Progenitor cell of endocrine pancreas (in vitro differentiated cells): ENCODE results near the gene DYSF. TPM values are rescaled to one million over a fixed set of nuclear protein-coding genes. Genes with fewer than 3 reads are reported as not detected.

Experiments used
- DNase-seq: peaks from one replicate; pipeline ENCODE4 v3.0.0; 2021; ENCODE audit warnings: low spot score; ENCODE audit not compliant: unreplicated experiment
- H3K27ac Mint-ChIP-seq: 2 replicates; pipeline ENCODE4 v1.8.0; 2021; ENCODE audit warnings: mild to moderate bottlenecking, moderate library complexity, mixed read lengths
- H3K27me3 Mint-ChIP-seq: 2 replicates; pipeline ENCODE4 v1.8.0; 2021; ENCODE audit warnings: mixed read lengths
- H3K36me3 Mint-ChIP-seq: 2 replicates; pipeline ENCODE4 v1.8.0; 2022; ENCODE audit warnings: mixed read lengths; ENCODE audit not compliant: insufficient read depth
- H3K4me1 Mint-ChIP-seq: 2 replicates; pipeline ENCODE4 v1.8.0; 2021; ENCODE audit warnings: low read depth, mixed read lengths
- H3K4me3 Mint-ChIP-seq: 2 replicates; pipeline ENCODE4 v1.8.0; 2021; ENCODE audit warnings: low read depth, mild to moderate bottlenecking, moderate library complexity, mixed read lengths
- H3K9me3 Mint-ChIP-seq: 2 replicates; pipeline ENCODE4 v1.8.0; 2021; ENCODE audit warnings: low read depth, mixed read lengths
- CTCF ChIP-seq: fragments of 200-600 bp; sonication (generic); IDR thresholded peaks from one replicate; pipeline ENCODE4 v1.5.0; 2021; ENCODE audit warnings: antibody characterized with exemption, mild to moderate bottlenecking; ENCODE audit not compliant: unreplicated experiment
- total RNA-seq: library from RNA; stranded (reverse); gene quantifications from 2 replicates; pipeline ENCODE4 v1.2.1, GENCODE V29; 2021

DYSF gene
- total RNA-seq, 1 donor from 2014 or later: 1.4 TPM

- no peak for TF ChIP-seq CTCF
- no peak for DNase-seq
- H3K9me3 Mint-ChIP-seq: no peaks in the 10 kb centered on the region
- H3K4me3 Mint-ChIP-seq: no peak overlapping the region
- peaks cover 12% of the 10 kb centered on the region for H3K27me3 Mint-ChIP-seq
- no peaks in the 10 kb centered on the region for H3K4me1 Mint-ChIP-seq
- no peak overlapping the region for H3K27ac Mint-ChIP-seq
- no peaks in the 10 kb centered on the region for H3K36me3 Mint-ChIP-seq
Observed at GRCh38 chr2:71712158-71712818, 258.9 kb downstream of the DYSF start.

GRCh38 chr2:71713581-71714580, 260.5 kb downstream of the DYSF start:
- TF ChIP-seq CTCF: no peak
- DNase-seq: no peak
- H3K4me3 Mint-ChIP-seq: no peak overlapping the region
- H3K9me3 Mint-ChIP-seq: no peaks in the 10 kb centered on the region
- H3K27ac Mint-ChIP-seq: no peak overlapping the region
- H3K36me3 Mint-ChIP-seq: no peaks in the 10 kb centered on the region
- peaks cover 9% of the 10 kb centered on the region for H3K27me3 Mint-ChIP-seq
- H3K4me1 Mint-ChIP-seq: no peaks in the 10 kb centered on the region

GRCh38 chr2:71714601-71715240, 261.4 kb downstream of the DYSF start:
- no peaks in the 10 kb centered on the region for H3K9me3 Mint-ChIP-seq
- TF ChIP-seq CTCF: no peak

GRCh38 chr2:71715241-71715750, 261.9 kb downstream of the DYSF start:
- DNase-seq: no peak
- H3K4me1 Mint-ChIP-seq: no peaks in the 10 kb centered on the region
- no peaks in the 10 kb centered on the region for H3K9me3 Mint-ChIP-seq
- H3K4me3 Mint-ChIP-seq: no peak overlapping the region
- peaks cover 9% of the 10 kb centered on the region for H3K27me3 Mint-ChIP-seq
- no peaks in the 10 kb centered on the region for H3K36me3 Mint-ChIP-seq
- H3K27ac Mint-ChIP-seq: no peak overlapping the region
- TF ChIP-seq CTCF: no peak

More at GRCh38 chr2:71714601-71715240, 261.4 kb downstream of the DYSF start:
- DNase-seq: no peak
- Mint-ChIP-seq H3K27me3 (peaks cover 9% of the 10 kb centered on the region), H3K27ac (no peak overlapping the region), H3K4me1 (no peaks in the 10 kb centered on the region), H3K36me3 (no peaks in the 10 kb centered on the region), H3K4me3 (no peak overlapping the region)
